ENCODE data around the gene R3HDML. TPM values are rescaled to one million over a fixed set of nuclear protein-coding genes. Genes with fewer than 3 reads are reported as not detected.

R3HDML gene
- total and polyA plus RNA-seq, 2 of the 13 experiments (the other 11 are each of a cell fraction or from before 2014, with no cell fraction given), result not detected

- TF ChIP-seq, protein P1, sequence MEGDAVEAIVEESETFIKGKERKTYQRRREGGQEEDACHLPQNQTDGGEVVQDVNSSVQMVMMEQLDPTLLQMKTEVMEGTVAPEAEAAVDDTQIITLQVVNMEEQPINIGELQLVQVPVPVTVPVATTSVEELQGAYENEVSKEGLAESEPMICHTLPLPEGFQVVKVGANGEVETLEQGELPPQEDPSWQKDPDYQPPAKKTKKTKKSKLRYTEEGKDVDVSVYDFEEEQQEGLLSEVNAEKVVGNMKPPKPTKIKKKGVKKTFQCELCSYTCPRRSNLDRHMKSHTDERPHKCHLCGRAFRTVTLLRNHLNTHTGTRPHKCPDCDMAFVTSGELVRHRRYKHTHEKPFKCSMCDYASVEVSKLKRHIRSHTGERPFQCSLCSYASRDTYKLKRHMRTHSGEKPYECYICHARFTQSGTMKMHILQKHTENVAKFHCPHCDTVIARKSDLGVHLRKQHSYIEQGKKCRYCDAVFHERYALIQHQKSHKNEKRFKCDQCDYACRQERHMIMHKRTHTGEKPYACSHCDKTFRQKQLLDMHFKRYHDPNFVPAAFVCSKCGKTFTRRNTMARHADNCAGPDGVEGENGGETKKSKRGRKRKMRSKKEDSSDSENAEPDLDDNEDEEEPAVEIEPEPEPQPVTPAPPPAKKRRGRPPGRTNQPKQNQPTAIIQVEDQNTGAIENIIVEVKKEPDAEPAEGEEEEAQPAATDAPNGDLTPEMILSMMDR (CRISPR knock-in tag; IDR thresholded peaks at IDR 0.05), result peak; percentile 100
- TF ChIP-seq RXRB (CRISPR knock-in tag; IDR thresholded peaks at IDR 0.05; ENCODE audit: borderline replicate concordance), result peak; percentile 89
- no peak; the same call in none of the 2 replicates for TF ChIP-seq ZNF274 (CRISPR knock-in tag; IDR thresholded peaks at IDR 0.05)
- TF ChIP-seq PLRG1 (conservative IDR thresholded peaks at IDR 0.05), result no peak
- TF ChIP-seq BRCA1 (CRISPR knock-in tag; IDR thresholded peaks at IDR 0.05), result peak; percentile 89; the same call in 1 of the 2 replicates
- 0 out of 2 replicates have a peak, but pooled peaks have one; percentile 29 for TF ChIP-seq MEIS2 (CRISPR knock-in tag; IDR thresholded peaks at IDR 0.05)
- no peak for TF ChIP-seq ZNF7 (CRISPR knock-in tag; IDR thresholded peaks at IDR 0.05)
- peak; percentile 93 for TF ChIP-seq TOPORS (CRISPR knock-in tag; IDR thresholded peaks at IDR 0.05)
- no peak for TF ChIP-seq NR2F1 (CRISPR knock-in tag; IDR thresholded peaks at IDR 0.05)
- no peak for TF ChIP-seq ZNF549 (CRISPR knock-in tag; IDR thresholded peaks at IDR 0.05)
- TF ChIP-seq ZNF776 (CRISPR knock-in tag; IDR thresholded peaks at IDR 0.05), result peak; percentile 96
- TF ChIP-seq, protein P2, sequence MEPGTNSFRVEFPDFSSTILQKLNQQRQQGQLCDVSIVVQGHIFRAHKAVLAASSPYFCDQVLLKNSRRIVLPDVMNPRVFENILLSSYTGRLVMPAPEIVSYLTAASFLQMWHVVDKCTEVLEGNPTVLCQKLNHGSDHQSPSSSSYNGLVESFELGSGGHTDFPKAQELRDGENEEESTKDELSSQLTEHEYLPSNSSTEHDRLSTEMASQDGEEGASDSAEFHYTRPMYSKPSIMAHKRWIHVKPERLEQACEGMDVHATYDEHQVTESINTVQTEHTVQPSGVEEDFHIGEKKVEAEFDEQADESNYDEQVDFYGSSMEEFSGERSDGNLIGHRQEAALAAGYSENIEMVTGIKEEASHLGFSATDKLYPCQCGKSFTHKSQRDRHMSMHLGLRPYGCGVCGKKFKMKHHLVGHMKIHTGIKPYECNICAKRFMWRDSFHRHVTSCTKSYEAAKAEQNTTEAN (CRISPR knock-in tag; conservative IDR thresholded peaks at IDR 0.05), result 0 out of 2 replicates have a peak, but pooled peaks have one; percentile 54
- TF ChIP-seq NR1H2 (CRISPR knock-in tag; IDR thresholded peaks at IDR 0.05; ENCODE audit: borderline replicate concordance, low read depth), result no peak
- peak; percentile 69 for TF ChIP-seq SP2 (CRISPR knock-in tag; IDR thresholded peaks at IDR 0.05)
- TF ChIP-seq ARNT (IDR thresholded peaks at IDR 0.05), result no peak
- 0 out of 2 replicates have a peak, but pooled peaks have one; percentile 25 for TF ChIP-seq NCOR1 (IDR thresholded peaks at IDR 0.05; ENCODE audit: borderline replicate concordance, low read length)
- TF ChIP-seq, protein P3, sequence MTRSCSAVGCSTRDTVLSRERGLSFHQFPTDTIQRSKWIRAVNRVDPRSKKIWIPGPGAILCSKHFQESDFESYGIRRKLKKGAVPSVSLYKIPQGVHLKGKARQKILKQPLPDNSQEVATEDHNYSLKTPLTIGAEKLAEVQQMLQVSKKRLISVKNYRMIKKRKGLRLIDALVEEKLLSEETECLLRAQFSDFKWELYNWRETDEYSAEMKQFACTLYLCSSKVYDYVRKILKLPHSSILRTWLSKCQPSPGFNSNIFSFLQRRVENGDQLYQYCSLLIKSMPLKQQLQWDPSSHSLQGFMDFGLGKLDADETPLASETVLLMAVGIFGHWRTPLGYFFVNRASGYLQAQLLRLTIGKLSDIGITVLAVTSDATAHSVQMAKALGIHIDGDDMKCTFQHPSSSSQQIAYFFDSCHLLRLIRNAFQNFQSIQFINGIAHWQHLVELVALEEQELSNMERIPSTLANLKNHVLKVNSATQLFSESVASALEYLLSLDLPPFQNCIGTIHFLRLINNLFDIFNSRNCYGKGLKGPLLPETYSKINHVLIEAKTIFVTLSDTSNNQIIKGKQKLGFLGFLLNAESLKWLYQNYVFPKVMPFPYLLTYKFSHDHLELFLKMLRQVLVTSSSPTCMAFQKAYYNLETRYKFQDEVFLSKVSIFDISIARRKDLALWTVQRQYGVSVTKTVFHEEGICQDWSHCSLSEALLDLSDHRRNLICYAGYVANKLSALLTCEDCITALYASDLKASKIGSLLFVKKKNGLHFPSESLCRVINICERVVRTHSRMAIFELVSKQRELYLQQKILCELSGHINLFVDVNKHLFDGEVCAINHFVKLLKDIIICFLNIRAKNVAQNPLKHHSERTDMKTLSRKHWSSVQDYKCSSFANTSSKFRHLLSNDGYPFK (CRISPR knock-in tag; IDR thresholded peaks at IDR 0.05; ENCODE audit: borderline replicate concordance), result peak; percentile 87; the same call in 1 of the 2 replicates
- TF ChIP-seq ZNF678 (CRISPR knock-in tag; IDR thresholded peaks at IDR 0.05), result peak; percentile 97; the same call in 1 of the 2 replicates
- no peak for TF ChIP-seq ZUFSP (CRISPR knock-in tag; IDR thresholded peaks at IDR 0.05; ENCODE audit: borderline replicate concordance)
- peak; percentile 78 for TF ChIP-seq ZNF264 (CRISPR knock-in tag; IDR thresholded peaks at IDR 0.05)
- peak; percentile 95 for TF ChIP-seq RNF2 (conservative IDR thresholded peaks at IDR 0.05; ENCODE audit: low read depth)
- peak; percentile 98 for TF ChIP-seq ZNF558 (CRISPR knock-in tag; IDR thresholded peaks at IDR 0.05; ENCODE audit: borderline replicate concordance)
These were observed 25.9 kb upstream of the R3HDML start, which contains the start of gene FITM2 (continued) for GRCh38 chr20:44310664-44311639.

Data from HepG2 (cell line).